Heart right ventricle (tissue), 16 donors: Measurements from ENCODE around the gene PCDHGC3. TPM values are rescaled to one million over a fixed set of nuclear protein-coding genes. Genes with fewer than 3 reads are reported as not detected.

Experiments
- ATAC-seq, 8 donors: fragments of 200-7000 bp; cut with Tn5 transposase; one replicate each; pipeline ENCODE4 v1.9.1; 2020; ENCODE audit warnings: mild to moderate bottlenecking in 8 of 8, moderate library complexity in 8 of 8, moderate number of reproducible peaks in 1 of 8
- DNase-seq, 2 donors: peaks; one replicate each; pipeline ENCODE4 v3.0.0-alpha.2; 2020
- H3K27ac ChIP-seq, 10 donors: fragments of 200-600 bp; sonication (generic) in 2 of 10; one replicate each; pipeline versions ENCODE4 v1.5.0 to v1.8.0; 2020 to 2022; ENCODE audit warnings: mild to moderate bottlenecking in 3 of 10
- H3K27me3 ChIP-seq, 7 donors: fragments of 200-600 bp; one replicate each; pipeline ENCODE4 v1.8.0; 2021 to 2022; ENCODE audit warnings: mild to moderate bottlenecking in 2 of 7
- H3K36me3 ChIP-seq, 9 donors: fragments of 200-600 bp; sonication (generic) in 1 of 9; one replicate each; pipeline versions ENCODE4 v1.5.0 to v1.8.0; 2020 to 2022; ENCODE audit warnings: mild to moderate bottlenecking in 2 of 9
- H3K4me1 ChIP-seq, 9 donors: fragments of 200-600 bp; sonication (generic) in 1 of 9; one replicate each; pipeline versions ENCODE4 v1.5.0 to v1.8.0; 2020 to 2022; ENCODE audit warnings: mild to moderate bottlenecking in 4 of 9
- H3K4me3 ChIP-seq, 10 donors: fragments of 200-600 bp; sonication (generic) in 2 of 10; one replicate each; pipeline versions ENCODE4 v1.5.0 to v1.8.0; 2020 to 2022; ENCODE audit warnings: mild to moderate bottlenecking in 7 of 10, moderate library complexity in 2 of 10
- H3K9me3 ChIP-seq, 11 donors: fragments of 200-600 bp in 10 of 11; sonication (generic) in 2 of 11; one replicate each; pipeline versions ENCODE4 v1.5.0 to v1.8.0; 2013 to 2022; ENCODE audit warnings: mild to moderate bottlenecking in 2 of 11, control low read depth in 1 of 11, moderate library complexity in 1 of 11
- WGBS, 2 donors: extraction: QIAGEN DNeasy Blood & Tissue Kit; methylation state at CpG; one replicate each; pipeline ENCODE4 v1.1.7; 2013; ENCODE audit warnings: inconsistent platforms in 1 of 2; 5-methylcytosine and 5-hydroxymethylcytosine counted together
- intact Hi-C, 10 donors: fragments of 100-400 bp; cut with DNase I; formaldehyde crosslinking; loops; one replicate each; pipeline versions ENCODE4 v1.11.1 to v1.14.2; 2022
- polyA plus RNA-seq, 2 donors: library from polyadenylated mRNA; stranded (reverse); fragments of 200-250 nt; gene quantifications; one replicate each; pipeline ENCODE4 v1.2.3, GENCODE V29; 2013
- total RNA-seq, 10 donors: library from RNA; stranded (reverse); fragmentation: NEBNext Ultra II Directional in 3 of 10; extraction: Animal tissue kit (Norgen Biotek cat#: 25700) in 3 of 10; gene quantifications; one replicate each; pipeline versions ENCODE4 v1.2.1 to v1.2.4, GENCODE V29; 2021 to 2023
- TF ChIP-seq, protein P1 (sequence below), 9 donors: fragments of 200-600 bp; sonication (generic) in 2 of 9; IDR thresholded peaks; one replicate each; pipeline versions ENCODE4 v1.5.0 to v1.8.0; 2021 to 2022; ENCODE audit warnings: antibody characterized with exemption in 9 of 9, mild to moderate bottlenecking in 5 of 9, moderate library complexity in 1 of 9
- donor health status: Arrhythmogenic right ventricular cardiomyopathy.
- donor health status: ischemic (EF 13 %, LVEDD 7.1; RV severe dilation, severe dysfunction).
- donor health status: healthy with polysubstance abuse.
- donor health status: DM: no; HTN: yes; CAD: no.
- donor health status: DM: no; HTN: no; CAD: no.
- donor health status: ischemic (EF 25% LVEDD 6.9; RV normal size, moderate dysfunction).
- donor health status: ischemic (EF 25% LVEDD 5.7; RV mildly dilated, moderate dysfunction).
- donor health status: healthy.
- donor health status: DM: yes; HTN: yes; CAD: no.
- donor health status: Ischemic cardiomyopathy.
- donor health status: ischemic (EF 35%, LVEDD 5.7; RV mildly dilated, moderate dysfunction).
- donor health status: nonischemic (EF 11% LVEDD 7.7; RV severe dilation, severe dysfunction).
- donor health status: DM: yes; HTN: yes; CAD: no.
- donor health status: PGD.
- donor health status: ischemic (EF 29% LVEDD 5.4; RV normal size, mild dysfunction).
- donor health status: nonischemic (EF 23%, LVEDD 6.1; RV moderate dilation, normal function).

The PCDHGC3 gene
- total and polyA plus RNA-seq, 12 donors: 12.8 to 48.6 (median 16.0) TPM

GRCh38 chr5:141513627-141514329 lies 38.0 kb downstream of the PCDHGC3 start:
- peaks cover 17 to 73% (median 56%) of the 10 kb centered on the region in 9 donors for H3K4me1 ChIP-seq
- peaks cover 0 to 66% (median 17%) of the 10 kb centered on the region in 9 donors for H3K36me3 ChIP-seq
- intact Hi-C loops: loop anchor here in 2 of 10 donors (5.0 kb wide), 1 partner anchor 36 kb away; the partner anchor contains the start of gene PCDHGC3 (in 2 of the 2)

GRCh38 chr5:141514330-141515133 lies 38.8 kb downstream of the PCDHGC3 start:
- DNase-seq: no peak
- H3K27me3 ChIP-seq: no peaks in the 10 kb centered on the region
- TF ChIP-seq, protein P1, sequence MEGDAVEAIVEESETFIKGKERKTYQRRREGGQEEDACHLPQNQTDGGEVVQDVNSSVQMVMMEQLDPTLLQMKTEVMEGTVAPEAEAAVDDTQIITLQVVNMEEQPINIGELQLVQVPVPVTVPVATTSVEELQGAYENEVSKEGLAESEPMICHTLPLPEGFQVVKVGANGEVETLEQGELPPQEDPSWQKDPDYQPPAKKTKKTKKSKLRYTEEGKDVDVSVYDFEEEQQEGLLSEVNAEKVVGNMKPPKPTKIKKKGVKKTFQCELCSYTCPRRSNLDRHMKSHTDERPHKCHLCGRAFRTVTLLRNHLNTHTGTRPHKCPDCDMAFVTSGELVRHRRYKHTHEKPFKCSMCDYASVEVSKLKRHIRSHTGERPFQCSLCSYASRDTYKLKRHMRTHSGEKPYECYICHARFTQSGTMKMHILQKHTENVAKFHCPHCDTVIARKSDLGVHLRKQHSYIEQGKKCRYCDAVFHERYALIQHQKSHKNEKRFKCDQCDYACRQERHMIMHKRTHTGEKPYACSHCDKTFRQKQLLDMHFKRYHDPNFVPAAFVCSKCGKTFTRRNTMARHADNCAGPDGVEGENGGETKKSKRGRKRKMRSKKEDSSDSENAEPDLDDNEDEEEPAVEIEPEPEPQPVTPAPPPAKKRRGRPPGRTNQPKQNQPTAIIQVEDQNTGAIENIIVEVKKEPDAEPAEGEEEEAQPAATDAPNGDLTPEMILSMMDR (IDR thresholded peaks at IDR 0.05): no peak
- peaks cover 0 to 73% (median 24%) of the 10 kb centered on the region in 9 donors for H3K36me3 ChIP-seq
- ATAC-seq: peak in 4 of 8 donors; percentile 0 to 28 (median 10)
- intact Hi-C loops: loop anchor here in 2 of 10 donors (5.0 kb wide), 1 partner anchor 37 kb away; the partner anchor contains the start of gene PCDHGC3 (in 2 of the 2)
- H3K27ac ChIP-seq: peak overlapping the region; percentile 65 to 95 (median 86)
- peak overlapping the region in 7 of 10 donors; percentile 54 to 68 (median 60) for H3K4me3 ChIP-seq
- no peaks in the 10 kb centered on the region for H3K9me3 ChIP-seq
- 49 to 55% methylated on average over 6 of the region's 6 CpGs for WGBS, 2 donors
- H3K4me1 ChIP-seq: peaks cover 13 to 72% (median 52%) of the 10 kb centered on the region in 9 donors

More at GRCh38 chr5:141513627-141514329, 38.0 kb downstream of the PCDHGC3 start:
- ATAC-seq (peak; percentile 59 to 80 (median 64)), DNase-seq (peak; percentile 77 to 87)
- Histone ChIP-seq H3K4me3 (peak overlapping the region; percentile 32 to 68 (median 56)), H3K9me3 (no peaks in the 10 kb centered on the region), H3K27ac (peak overlapping the region; percentile 65 to 95 (median 86)), H3K27me3 (no peaks in the 10 kb centered on the region)
- 5 to 10% methylated on average over 29 of the region's 29 CpGs for WGBS, 2 donors
- TF ChIP-seq, protein P1 (IDR thresholded peaks at IDR 0.05): no peak

- TF ChIP-seq, protein P1 (IDR thresholded peaks at IDR 0.05): no peak
- no peaks in the 10 kb centered on the region for H3K9me3 ChIP-seq
- DNase-seq (no peak), ATAC-seq (no peak)
- WGBS, 2 donors: 81 to 93% methylated on average over 3 of the region's 3 CpGs
- H3K27ac ChIP-seq: peak overlapping the region in 9 of 10 donors; percentile 82 to 95 (median 86)
- H3K4me1 ChIP-seq: peaks cover 11 to 73% (median 52%) of the 10 kb centered on the region in 9 donors
- H3K4me3 ChIP-seq: no peak overlapping the region
- intact Hi-C loops: no loop called here
- H3K36me3 ChIP-seq: peaks cover 0 to 74% (median 24%) of the 10 kb centered on the region in 9 donors
- H3K27me3 ChIP-seq: no peaks in the 10 kb centered on the region
Measured at GRCh38 chr5:141515141-141515540, 39.4 kb downstream of the PCDHGC3 start.
